Kidney capillary endothelial cell (primary cell): ENCODE measurements around the gene KPNB1.
"Not testable (repeated sequence)": the region's sequence is repeated elsewhere in the genome, so short reads cannot be mapped to it uniquely, and the experiment has no call there.

Experiments used
- DNase-seq: peaks from one replicate; pipeline ENCODE4 v3.0.0-alpha.2; 2018; ENCODE audit warnings: low spot score

KPNB1 gene

DNA sequence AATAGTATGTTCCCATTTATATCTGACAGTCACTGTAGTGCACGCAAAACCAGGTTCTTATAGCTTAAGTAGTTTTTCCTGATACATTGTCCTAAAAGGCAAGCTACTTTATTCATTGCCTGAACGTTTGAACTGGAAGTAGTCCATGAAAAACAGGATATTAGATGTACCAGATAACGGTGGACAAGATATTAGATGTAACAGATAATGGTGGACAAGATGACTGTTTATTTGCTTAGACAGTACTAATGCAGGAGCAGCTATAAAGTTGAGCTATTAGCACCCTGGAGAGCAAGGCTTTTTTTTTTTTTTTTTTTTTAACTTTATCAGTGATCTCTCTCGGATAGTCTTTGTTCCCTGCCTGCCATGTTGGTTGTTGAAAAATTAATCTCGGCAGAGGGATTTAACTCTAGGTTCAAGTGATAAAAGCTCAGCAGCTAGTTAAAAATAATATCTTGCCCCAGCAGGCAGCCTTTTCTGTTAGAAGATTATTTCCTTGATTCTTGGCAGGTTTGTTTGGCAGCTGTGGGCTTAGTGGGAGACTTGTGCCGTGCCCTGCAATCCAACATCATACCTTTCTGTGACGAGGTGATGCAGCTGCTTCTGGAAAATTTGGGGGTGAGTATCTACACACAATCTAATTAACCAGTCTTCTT lies 26.9 kb downstream of the KPNB1 start:
- DNase-seq, result no peak

DNA sequence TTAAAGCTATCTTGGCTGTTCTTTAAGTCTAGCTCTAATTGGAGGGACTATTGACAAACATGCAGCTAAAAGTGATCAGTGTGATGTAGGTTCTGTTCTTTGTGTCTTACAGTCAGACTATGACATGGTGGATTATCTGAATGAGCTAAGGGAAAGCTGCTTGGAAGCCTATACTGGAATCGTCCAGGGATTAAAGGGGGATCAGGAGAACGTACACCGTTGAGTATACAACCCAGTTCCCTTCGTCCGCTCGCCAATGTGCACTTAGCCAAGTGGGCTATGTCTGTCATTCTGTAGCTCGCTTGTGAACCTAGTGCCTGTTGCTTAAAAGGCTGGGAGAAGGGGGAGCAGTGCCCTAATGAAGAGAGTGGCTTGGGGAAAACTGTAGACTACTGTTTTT lies 28.5 kb downstream of the KPNB1 start:
- no peak for DNase-seq

DNA sequence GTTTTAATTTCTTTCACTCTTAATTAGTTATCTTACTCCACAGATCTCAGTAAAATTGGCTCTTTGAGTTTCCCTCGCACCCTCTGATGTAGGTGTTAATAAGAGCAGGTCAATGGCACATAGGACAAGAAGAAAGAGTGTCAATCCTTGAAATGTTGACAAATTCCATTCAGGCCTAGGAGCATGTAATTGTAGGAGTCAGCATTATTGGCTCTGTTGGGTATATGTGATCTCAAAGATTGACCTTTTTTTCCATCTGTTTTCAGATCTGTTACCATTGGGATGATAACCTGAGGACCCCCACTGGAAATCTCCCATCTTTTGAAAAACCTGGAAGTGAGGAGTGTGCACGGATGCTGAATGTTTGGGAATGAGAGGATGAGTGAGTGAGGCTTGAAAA lies 32.4 kb downstream of the KPNB1 start:
- no peak for DNase-seq

GRCh38 chr17:47682727-47683126 lies 33.0 kb downstream of the KPNB1 start:
- DNase-seq, result not testable (repeated sequence)

DNA sequence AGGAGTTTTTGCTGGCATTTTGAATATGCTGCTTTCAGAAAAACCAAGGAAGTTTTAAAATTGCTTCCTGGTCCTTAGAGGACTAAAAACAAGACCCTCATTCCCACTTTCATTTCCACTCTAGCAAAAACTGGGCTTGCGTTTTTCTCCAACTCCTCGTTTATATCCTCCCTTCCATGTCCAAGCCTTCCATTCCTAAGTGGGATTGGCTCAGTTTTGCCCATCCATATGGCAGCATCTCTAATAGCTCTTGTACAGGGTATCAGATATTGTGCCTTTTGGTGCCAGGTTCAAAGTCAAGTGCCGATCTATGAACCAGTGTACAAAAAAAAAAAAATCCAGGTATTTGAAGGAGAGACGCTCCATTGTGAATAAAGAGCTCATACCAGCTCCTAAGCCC lies 34.3 kb downstream of the KPNB1 start:
- DNase-seq, result no peak

DNA sequence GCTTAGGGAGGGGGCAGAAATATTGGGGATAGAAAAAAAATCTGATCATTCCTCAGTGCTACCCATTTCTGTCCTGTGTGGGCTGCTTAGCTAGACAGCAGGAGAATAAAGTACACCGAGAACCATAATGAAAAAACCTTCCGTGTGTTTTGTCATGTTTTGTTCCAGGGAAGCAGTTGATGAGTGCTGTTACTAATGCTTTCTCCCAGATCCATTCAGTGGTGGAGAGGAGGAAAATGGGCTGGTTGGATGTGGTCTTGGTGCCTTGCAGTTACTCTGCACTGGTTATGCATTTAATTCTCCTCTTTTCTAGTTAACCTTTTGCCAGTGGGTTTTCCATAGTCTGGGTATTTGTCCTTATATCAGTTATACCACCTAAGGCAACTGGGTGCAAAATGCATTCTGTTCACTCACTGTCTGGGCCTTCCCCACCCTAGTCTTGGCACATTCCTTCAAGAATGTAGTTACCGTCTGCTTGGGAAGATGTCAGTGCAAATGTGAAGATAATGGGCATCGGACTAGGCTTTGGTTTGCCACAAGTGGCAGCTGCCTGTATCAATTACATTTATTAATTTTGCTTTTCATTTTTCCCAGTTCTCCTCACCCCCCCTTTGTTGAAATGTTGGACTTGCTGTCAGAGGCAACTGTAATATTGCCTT lies 34.9 kb downstream of the KPNB1 start:
- no peak for DNase-seq

- no peak for DNase-seq
Observed at GRCh38 chr17:47685556-47686275, 36.0 kb downstream of the KPNB1 start.

- no peak for DNase-seq
Observed at GRCh38 chr17:47686276-47686635, 36.5 kb downstream of the KPNB1 start.

- peak; percentile 53 for DNase-seq
Observed at GRCh38 chr17:47686664-47687327, 37.1 kb downstream of the KPNB1 start.

DNA sequence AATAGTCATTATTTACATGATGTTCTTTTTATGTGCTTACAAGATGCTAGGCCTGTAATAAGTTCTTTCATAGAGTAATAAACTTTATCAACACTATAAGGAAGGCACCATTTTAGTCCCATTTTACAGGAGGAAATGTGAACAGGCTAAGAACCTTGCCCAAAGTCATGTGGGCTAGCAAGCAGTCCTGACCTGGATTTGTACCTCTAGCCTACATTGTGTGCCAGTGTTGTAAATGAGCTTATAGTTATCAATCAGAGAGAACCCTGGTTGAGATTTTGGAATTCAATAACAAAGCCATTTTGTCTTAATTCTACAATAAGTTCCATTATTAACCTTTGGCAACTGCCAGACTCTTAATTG lies 37.6 kb downstream of the KPNB1 start:
- DNase-seq, result no peak

- DNase-seq, result no peak
Observed at GRCh38 chr17:47687748-47688147, 38.0 kb downstream of the KPNB1 start.

- no peak for DNase-seq
Observed at GRCh38 chr17:47690121-47690520, 40.4 kb downstream of the KPNB1 start.

DNA sequence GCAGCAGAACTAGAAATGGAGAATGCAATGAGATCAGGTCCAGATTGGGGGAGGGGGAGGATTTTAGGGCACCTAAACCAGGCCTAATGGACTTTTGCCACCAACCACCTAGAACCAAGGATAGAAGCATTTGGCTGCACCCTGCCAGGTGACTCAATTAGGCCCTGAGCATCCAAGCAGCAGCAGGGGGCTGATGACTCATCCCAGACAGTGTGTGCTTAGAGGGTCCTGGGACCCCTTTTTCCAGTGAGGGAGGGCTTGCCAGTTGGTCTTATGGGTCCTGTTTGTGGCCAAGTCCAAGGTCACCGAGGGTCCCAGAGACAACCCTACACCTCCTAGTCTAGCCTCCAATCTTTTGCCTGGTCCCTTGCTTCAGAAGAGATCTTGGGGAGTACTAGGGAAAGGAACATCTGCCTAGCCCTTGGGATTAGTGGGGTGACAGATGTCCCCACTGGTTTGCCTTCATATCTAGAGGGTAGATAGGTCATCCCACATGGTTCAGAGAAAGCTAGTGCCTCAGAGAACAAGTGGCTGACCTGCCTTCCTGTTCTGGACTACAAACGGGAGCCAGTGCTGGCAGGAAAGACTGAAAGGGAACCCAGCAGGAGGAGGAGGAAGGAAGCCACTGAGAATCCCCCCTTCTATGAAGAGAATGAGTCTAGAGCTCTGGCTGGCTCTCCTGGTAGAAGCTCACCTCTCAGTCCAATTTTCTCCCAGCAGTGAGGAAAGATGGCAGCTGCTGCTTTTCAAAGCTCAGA lies 42.6 kb downstream of the KPNB1 start:
- no peak for DNase-seq

DNA sequence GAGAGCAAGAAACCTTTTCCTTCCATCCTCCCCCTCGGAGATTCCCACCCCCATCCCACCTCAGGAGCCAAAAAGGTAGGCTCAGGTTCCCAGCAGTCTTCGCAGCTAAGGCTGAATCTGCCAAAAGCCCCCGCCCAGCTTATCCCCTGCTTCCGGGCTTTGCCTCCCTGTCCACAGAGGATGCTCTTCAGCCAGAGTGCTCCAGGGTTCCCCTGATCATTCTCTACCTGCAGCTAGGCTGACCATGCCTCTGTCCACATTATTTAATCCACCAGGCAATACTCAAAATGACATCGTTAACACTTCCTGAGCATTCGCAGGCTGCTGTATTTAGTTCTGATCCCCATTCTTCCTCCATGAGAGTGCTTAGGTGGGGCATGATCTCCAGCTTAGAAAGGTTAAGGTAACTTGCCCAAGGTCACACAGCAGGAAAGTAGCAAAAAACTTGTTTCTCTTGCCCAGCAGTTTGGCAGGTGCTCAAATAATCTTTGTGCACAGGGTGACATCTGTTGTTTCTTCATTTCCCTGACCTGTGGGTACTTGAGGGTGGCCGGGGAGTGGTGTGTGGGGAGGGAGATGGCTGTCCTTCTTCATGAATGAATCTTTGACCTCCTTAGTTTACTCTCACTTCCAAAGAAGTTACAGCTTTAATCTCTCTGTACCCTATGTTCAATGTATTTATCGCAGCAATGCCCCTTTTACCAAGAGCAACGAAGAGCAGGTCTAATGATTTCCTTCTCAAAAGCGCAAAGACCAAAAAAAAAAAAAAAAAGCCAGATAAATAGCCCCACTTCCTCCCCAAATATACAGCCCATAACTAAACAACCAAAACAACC lies 43.4 kb downstream of the KPNB1 start:
- DNase-seq, result no peak

- DNase-seq, result peak; percentile 36
Observed at GRCh38 chr17:47693731-47694580, 44.2 kb downstream of the KPNB1 start, which contains the start of gene TBKBP1. TSS of gene TBKBP1 (plus strand) at chr17:47694161. CDS start at chr17:47696113, 1,952 bp downstream.

- DNase-seq, result peak; percentile 56
Observed at GRCh38 chr17:47694581-47695428, 45.1 kb downstream of the KPNB1 start.

DNA sequence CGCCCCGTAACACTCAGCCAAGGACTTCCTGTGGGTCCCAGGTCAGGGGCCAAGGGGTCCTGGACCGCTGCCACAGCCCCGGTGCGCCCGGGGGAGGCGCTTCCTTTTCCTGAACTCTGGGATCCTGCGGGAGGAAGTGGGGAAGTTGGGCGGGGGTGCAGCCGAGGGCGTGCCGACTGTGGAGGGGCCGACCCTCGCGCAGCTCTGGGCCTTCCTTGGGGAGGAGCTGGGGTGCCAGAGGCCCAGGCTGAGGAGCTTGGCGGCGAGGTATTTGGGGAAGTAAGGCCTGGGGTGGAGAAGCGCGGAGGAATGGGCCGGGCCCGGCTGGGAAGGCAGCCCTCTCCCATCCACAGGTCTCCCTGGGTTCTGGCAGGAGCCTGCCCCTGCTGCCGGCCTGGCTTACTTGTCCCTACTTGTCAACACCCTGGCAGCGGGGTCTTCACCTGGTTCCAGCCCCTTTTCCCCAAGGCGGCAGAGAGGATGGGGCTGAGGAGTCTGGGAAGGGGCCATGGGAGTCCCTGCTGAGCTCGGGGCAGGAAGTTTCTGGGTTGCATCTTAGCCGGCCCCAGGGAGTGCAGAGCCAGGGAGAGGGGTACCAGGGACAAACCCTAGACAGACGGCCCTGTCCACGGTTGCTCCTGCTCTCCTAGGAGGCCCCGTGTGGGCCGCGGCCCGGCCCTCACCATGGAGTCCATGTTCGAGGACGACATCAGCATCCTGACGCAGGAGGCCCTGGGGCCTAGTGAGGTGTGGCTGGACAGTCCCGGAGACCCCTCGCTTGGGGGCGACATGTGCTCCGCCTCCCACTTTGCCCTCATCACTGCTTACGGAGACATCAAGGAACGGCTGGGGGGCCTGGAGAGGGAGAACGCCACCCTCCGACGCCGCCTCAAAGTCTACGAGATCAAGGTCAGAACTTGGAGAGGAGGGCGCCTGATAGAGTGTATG lies 46.0 kb downstream of the KPNB1 start:
- DNase-seq, result peak; percentile 37
